Duodenal mucosa (tissue), 2 donors: ENCODE measurements around the gene GK.
"Not testable (repeated sequence)": the region's sequence is repeated elsewhere in the genome, so short reads cannot be mapped to it uniquely, and the experiment has no call there.

Experiments
- H3K27ac ChIP-seq: one replicate; pipeline ENCODE4 v1.7.0; 2013; ENCODE audit warnings: low read depth, low read length
- H3K27me3 ChIP-seq, 2 donors: one replicate each; pipeline ENCODE4 v1.7.0; 2013; ENCODE audit warnings: low read length in 2 of 2, control low read depth in 1 of 2; ENCODE audit not compliant: insufficient read depth in 2 of 2, control insufficient read depth in 1 of 2
- H3K36me3 ChIP-seq, 2 donors: one replicate each; pipeline ENCODE4 v1.7.0; 2013; ENCODE audit warnings: low read length in 2 of 2, control low read depth in 1 of 2; ENCODE audit not compliant: insufficient read depth in 2 of 2, control insufficient read depth in 1 of 2
- H3K4me1 ChIP-seq, 2 donors: one replicate each; pipeline ENCODE4 v1.7.0; 2013; ENCODE audit warnings: low read length in 2 of 2, control low read depth in 1 of 2; ENCODE audit not compliant: insufficient read depth in 2 of 2, control insufficient read depth in 1 of 2
- H3K4me3 ChIP-seq, 2 donors: one replicate each; pipeline ENCODE4 v1.7.0; 2013; ENCODE audit warnings: low read length in 2 of 2, low read depth in 1 of 2
- H3K9ac ChIP-seq, 2 donors: one replicate each; pipeline ENCODE4 v1.7.0; 2013; ENCODE audit warnings: low read length in 2 of 2, low read depth in 1 of 2
- H3K9me3 ChIP-seq, 2 donors: one replicate each; pipeline ENCODE4 v1.7.0; 2013; ENCODE audit warnings: low read length in 2 of 2, control low read depth in 1 of 2; ENCODE audit not compliant: control insufficient read depth in 1 of 2

Gene GK

DNA sequence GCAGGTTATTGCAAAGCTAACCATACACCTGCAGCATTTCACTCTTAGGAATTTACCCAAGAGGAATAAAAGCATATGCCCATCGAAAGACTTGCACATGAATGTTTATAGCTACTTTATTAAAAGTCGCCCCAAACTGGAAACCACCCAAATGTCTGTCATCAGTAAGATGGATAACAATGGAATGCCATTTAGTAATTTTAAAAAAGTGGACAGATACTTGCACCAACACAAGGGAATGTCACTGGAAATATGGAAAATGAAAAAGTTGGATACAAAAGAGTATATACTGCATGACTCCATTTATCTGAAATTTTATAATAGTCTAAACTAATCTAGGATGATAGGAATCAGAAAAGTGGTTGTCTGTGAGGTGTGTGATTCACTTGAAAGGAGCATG, 12.9 kb downstream of the GK start:
- Histone ChIP-seq H3K27ac (no peak overlapping the region), H3K27me3 (no peaks in the 10 kb centered on the region), H3K4me3 (no peak overlapping the region), H3K4me1 (no peaks in the 10 kb centered on the region), H3K9me3 (no peaks in the 10 kb centered on the region), H3K9ac (no peak overlapping the region), H3K36me3 (peaks cover 5 to 6% of the 10 kb centered on the region in 2 donors)

- peaks cover 5 to 6% of the 10 kb centered on the region in 2 donors for H3K36me3 ChIP-seq
- no peaks in the 10 kb centered on the region for H3K4me1 ChIP-seq
- H3K9ac ChIP-seq, result no peak overlapping the region
- no peaks in the 10 kb centered on the region for H3K27me3 ChIP-seq
- no peak overlapping the region for H3K4me3 ChIP-seq
- no peaks in the 10 kb centered on the region for H3K9me3 ChIP-seq
- H3K27ac ChIP-seq, result no peak overlapping the region
Measured at GRCh38 chrX:30668581-30668980, 15.4 kb downstream of the GK start.

GRCh38 chrX:30671189-30671588, 18.0 kb downstream of the GK start:
- not testable (repeated sequence) for H3K4me3 ChIP-seq, H3K36me3 ChIP-seq, H3K27me3 ChIP-seq, H3K9ac ChIP-seq, H3K27ac ChIP-seq, H3K9me3 ChIP-seq
- peaks cover 5 to 12% of the 10 kb centered on the region in 2 donors for H3K4me1 ChIP-seq

- Histone ChIP-seq H3K9ac (no peak overlapping the region), H3K9me3 (no peaks in the 10 kb centered on the region), H3K27me3 (no peaks in the 10 kb centered on the region), H3K4me1 (peaks cover 5 to 12% of the 10 kb centered on the region in 2 donors), H3K36me3 (peaks cover 5 to 6% of the 10 kb centered on the region in 2 donors), H3K4me3 (no peak overlapping the region), H3K27ac (no peak overlapping the region)
Measured at GRCh38 chrX:30673127-30673796, 20.0 kb downstream of the GK start.

GRCh38 chrX:30673884-30674598, 20.8 kb downstream of the GK start:
- Histone ChIP-seq H3K27ac (no peak overlapping the region), H3K9ac (no peak overlapping the region), H3K9me3 (no peaks in the 10 kb centered on the region), H3K4me3 (no peak overlapping the region), H3K36me3 (peaks cover 5 to 6% of the 10 kb centered on the region in 2 donors), H3K27me3 (no peaks in the 10 kb centered on the region), H3K4me1 (peaks cover 5 to 12% of the 10 kb centered on the region in 2 donors)

DNA sequence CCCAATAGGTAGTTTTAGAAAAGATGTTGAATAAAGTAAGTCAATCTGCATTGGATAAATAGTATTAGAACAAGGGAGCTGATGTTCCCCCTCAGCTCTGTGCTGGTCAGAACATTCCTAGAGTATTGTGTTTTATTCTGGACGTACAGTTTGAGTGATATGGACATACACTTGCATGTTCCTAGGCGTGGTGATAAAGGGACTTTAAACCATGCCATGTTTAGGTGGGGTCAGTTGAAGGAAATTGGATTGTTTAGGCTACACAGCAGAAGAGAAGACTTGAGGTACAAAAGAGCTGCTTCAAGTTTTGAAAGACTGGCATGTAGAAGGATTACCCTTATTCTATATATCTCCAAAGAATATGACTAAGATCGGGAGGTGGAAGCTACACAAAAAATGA, 21.6 kb downstream of the GK start:
- H3K27me3 ChIP-seq, result no peaks in the 10 kb centered on the region

DNA sequence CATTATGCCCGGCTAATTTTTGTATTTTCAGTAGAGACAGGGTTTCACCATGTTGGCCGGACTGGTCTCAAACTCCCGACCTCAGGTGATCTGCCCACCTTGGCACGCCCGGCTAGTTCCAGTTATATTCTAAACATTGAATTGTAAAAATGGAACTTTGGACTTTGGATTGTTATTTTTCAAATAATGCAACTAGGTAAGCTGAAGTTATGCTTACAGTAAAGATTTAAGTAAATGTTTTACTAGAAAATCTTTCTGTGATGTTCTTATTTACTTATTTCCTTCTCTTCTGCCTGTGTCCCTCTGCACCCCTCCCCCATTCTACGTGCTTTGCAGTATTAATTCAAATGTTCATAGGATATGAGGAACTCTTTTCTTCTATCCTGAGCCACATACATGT, 26.1 kb downstream of the GK start:
- H3K4me3 ChIP-seq, result no peak overlapping the region
- peaks cover 4 to 11% of the 10 kb centered on the region in 2 donors for H3K4me1 ChIP-seq
- H3K36me3 ChIP-seq, result no peaks in the 10 kb centered on the region
- no peak overlapping the region for H3K27ac ChIP-seq
- no peak overlapping the region for H3K9ac ChIP-seq
- H3K27me3 ChIP-seq, result no peaks in the 10 kb centered on the region
- no peaks in the 10 kb centered on the region for H3K9me3 ChIP-seq

More for the DNA sequence above, 21.6 kb downstream of the GK start:
- Histone ChIP-seq H3K27ac (no peak overlapping the region), H3K36me3 (peaks cover 5 to 6% of the 10 kb centered on the region in 2 donors), H3K4me3 (no peak overlapping the region), H3K9me3 (no peaks in the 10 kb centered on the region), H3K4me1 (peaks cover 5 to 12% of the 10 kb centered on the region in 2 donors), H3K9ac (no peak overlapping the region)

DNA sequence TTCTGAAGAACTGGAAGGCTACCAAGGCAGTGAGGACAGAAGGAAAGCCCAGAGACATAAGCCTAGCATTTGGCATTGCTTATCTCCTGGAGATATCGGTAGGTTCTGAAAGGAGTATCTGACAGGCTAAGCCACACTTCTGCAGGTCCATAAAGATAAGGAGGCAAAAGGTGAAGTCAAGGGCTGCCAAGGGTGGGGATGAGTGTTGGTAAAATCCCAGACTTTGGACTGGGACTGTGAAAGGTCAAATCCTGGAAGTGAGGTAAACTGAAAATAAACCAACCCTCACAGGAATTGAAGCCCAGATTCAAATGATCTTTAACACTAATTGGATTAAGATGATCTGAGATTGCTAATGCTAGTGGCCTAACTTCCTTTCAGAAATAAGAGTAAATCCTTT, 27.4 kb downstream of the GK start:
- Histone ChIP-seq H3K9me3 (no peaks in the 10 kb centered on the region), H3K27ac (no peak overlapping the region), H3K36me3 (no peaks in the 10 kb centered on the region)

DNA sequence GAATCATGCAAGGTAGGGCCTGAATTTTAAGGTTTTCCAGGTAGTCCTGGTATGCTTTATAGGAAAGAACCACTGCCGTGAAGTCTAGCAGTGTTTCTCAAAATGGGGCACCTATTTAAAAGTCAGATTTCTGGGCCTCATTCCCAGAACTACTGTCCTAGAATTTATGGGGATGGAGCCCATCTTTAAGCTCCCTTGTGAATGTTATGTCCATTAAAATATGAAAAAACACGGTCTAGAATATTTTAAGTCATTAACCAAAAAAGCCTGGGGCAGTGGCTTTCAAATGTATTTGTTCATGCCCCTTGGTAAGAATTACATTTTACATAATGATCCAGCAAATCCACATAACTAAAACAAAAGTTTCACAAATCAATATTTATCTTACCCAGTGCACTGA, 35.4 kb downstream of the GK start:
- no peaks in the 10 kb centered on the region for H3K36me3 ChIP-seq
- no peak overlapping the region for H3K4me3 ChIP-seq
- no peaks in the 10 kb centered on the region for H3K4me1 ChIP-seq
- no peak overlapping the region for H3K27ac ChIP-seq
- no peaks in the 10 kb centered on the region for H3K27me3 ChIP-seq
- H3K9me3 ChIP-seq, result no peaks in the 10 kb centered on the region
- no peak overlapping the region for H3K9ac ChIP-seq

More for the DNA sequence above, 27.4 kb downstream of the GK start:
- H3K4me1 ChIP-seq, result peaks cover 4 to 7% of the 10 kb centered on the region in 2 donors
- no peak overlapping the region for H3K4me3 ChIP-seq
- no peak overlapping the region for H3K9ac ChIP-seq
- no peaks in the 10 kb centered on the region for H3K27me3 ChIP-seq

DNA sequence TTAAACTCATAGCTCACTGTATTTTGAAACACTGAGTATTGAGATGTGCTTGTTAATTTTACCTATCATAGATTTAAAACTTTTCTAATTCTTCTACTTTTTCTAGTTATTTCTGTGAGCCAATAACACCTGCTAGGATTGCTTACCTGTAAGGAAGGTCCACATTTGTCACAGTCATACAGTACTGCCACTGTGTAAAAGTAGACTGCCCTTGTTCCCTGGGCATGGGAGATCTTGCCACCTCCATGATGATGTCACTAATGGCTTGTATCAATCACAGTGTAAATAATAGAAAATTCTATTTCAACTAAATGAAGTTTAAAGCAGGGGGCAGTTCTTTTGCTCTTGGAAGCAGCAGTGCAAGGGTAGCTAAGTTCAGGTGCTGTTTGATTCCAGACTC, 35.9 kb downstream of the GK start:
- H3K4me3 ChIP-seq, result no peak overlapping the region
- no peaks in the 10 kb centered on the region for H3K27me3 ChIP-seq
- H3K9me3 ChIP-seq, result no peaks in the 10 kb centered on the region
- H3K4me1 ChIP-seq, result no peaks in the 10 kb centered on the region
- no peak overlapping the region for H3K9ac ChIP-seq
- H3K27ac ChIP-seq, result no peak overlapping the region
- H3K36me3 ChIP-seq, result no peaks in the 10 kb centered on the region
